ENCODE results near the gene TIGD1.

- TF ChIP-seq ZFP3 (CRISPR knock-in tag; IDR thresholded peaks at IDR 0.05): no peak
- no peak for TF ChIP-seq SNAI2 (CRISPR knock-in tag; IDR thresholded peaks at IDR 0.05)
- no peak for TF ChIP-seq CSDC2 (CRISPR knock-in tag; IDR thresholded peaks at IDR 0.05)
- no peak for TF ChIP-seq OSR1 (CRISPR knock-in tag; IDR thresholded peaks at IDR 0.05)
- TF ChIP-seq PATZ1 (CRISPR knock-in tag; IDR thresholded peaks at IDR 0.05; ENCODE audit: borderline replicate concordance): no peak
- no peak for TF ChIP-seq CREB5 (CRISPR knock-in tag; IDR thresholded peaks at IDR 0.05; ENCODE audit: low read depth)
- TF ChIP-seq ISL1 (CRISPR knock-in tag; IDR thresholded peaks at IDR 0.05): no peak
- TF ChIP-seq RARB (CRISPR knock-in tag; IDR thresholded peaks at IDR 0.05): no peak
- TF ChIP-seq ZNF70 (CRISPR knock-in tag; IDR thresholded peaks at IDR 0.05): no peak
- no peak for TF ChIP-seq GLIS3 (CRISPR knock-in tag; IDR thresholded peaks at IDR 0.05)
- no peak for TF ChIP-seq PPARA (CRISPR knock-in tag; IDR thresholded peaks at IDR 0.05; ENCODE audit: borderline replicate concordance)
- TF ChIP-seq ZFP30 (CRISPR knock-in tag; IDR thresholded peaks at IDR 0.05): no peak
- TF ChIP-seq ESRRG (CRISPR knock-in tag; IDR thresholded peaks at IDR 0.05): no peak
These were observed 16.2 kb downstream of the TIGD1 start for GRCh38 chr2:232533944-232534710.

Data from SK-N-SH treated with all-trans-retinoic acid at 6 μM for 48 hours (cell line).